HG03159 (cell line): ENCODE measurements around the gene ZBTB47.

Experiments used
- ATAC-seq: cut with Tn5 transposase; IDR thresholded peaks from one replicate; pipeline ENCODE4 v1.9.1; 2021; ENCODE audit warnings: mild to moderate bottlenecking, moderate library complexity; ENCODE audit not compliant: unreplicated experiment

Gene ZBTB47

DNA sequence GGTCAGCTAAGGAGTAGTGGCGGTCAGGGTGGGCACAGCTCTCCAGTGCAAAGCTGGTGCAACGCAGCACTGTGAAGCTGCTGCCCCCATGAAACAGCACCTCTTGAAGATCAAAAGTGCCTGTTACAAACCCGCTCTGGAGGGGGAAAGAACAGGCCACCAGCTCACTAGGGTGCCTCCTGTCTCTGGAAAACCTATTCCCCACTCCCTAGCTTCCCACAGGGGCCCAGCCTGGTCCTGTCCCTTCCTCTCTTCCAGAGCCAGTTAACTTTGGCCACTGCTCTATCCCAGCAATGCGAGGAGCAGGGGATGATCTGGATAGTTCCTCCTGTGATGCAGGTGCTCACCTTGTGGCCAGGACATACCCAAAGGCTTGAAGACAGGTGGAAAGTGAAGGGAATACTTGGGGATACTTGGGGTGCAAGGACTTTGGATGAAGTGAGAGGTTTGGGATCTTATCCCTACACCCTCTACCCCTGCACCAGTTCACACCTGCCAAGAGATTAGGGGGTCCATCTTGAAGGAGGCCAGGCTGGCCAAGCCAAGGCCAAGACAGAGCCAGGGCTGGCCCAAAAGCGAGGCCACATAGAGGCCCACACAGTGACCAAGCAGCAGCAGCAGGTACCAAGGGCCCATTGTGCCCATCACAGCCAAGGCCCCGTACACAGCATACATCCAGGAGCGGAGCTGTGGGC is 44.9 kb downstream of the ZBTB47 start:
- no peak for ATAC-seq

DNA sequence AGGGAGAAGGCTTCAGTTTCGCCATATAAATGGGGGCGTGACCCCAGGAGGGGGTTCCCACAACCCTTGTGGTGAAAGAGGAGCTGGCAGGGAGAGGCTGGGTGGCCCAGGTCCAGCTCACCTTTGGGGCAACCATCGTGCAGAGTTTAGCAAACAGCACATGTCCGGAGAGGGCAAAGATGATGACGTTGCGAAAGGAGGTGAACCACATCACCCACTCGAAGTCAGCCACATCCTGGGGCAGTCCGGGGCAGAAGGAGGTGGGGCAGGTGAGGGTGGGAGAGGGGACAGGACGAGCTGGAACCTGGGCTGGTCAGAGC is 45.4 kb downstream of the ZBTB47 start:
- ATAC-seq: no peak

DNA sequence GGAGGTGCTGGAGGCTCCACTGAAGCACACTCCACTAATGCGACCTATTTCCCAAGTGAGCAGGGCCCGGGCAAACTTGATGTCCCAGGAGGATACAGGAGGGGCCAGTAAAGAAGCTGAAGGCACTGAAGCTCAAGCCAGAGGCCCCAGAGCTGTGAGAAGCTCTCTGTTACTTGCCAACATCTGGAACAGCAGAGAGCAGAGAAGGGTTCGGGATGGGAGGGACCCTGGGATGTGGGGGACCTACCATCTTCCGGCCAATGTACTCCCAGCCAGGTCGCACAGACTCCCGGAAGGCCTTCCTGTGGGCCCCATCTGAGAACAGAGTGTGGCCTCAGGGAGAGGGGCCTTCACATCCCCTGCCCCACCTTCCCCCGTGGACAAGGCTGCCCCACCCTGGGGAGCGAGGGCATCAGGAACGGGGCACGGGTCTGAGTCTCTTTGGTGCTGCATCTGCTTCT is 46.0 kb downstream of the ZBTB47 start:
- ATAC-seq: no peak

GRCh38 chr3:42700366-42701288 is 47.1 kb downstream of the ZBTB47 start:
- ATAC-seq: no peak

DNA sequence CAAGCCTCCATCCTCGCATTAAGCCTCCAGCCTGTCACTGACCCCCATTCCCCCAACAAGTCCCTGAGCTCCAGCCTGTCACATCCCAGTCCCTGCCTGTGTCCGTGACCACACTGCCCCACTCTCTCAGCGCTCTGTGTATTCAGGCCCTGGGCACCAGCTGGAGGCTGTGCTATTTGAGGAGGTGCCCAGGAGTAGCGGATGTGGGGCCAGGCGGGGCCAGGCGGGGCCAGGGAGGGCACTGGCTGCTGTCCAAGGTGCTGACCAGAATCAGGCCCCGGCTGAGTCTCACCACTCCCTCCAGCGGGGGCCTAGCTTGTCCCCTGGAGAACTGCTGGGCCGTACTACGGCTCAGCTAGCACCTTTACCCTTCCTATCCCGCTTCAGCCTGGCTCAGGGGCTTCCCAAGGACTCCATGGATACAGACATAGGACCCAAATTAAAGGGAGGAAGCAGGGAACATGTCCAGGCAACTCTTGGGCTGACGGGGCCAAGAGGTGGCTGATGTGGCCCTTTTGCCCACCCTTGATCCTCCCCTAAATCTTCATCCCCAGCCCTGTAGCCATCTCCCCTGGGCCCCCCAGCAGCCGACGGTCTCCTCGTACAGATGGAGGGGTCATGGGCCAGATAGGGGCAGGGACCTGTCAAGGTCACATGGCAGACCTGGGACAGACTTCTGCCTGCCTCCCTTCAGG is 48.0 kb downstream of the ZBTB47 start:
- ATAC-seq: no peak

DNA sequence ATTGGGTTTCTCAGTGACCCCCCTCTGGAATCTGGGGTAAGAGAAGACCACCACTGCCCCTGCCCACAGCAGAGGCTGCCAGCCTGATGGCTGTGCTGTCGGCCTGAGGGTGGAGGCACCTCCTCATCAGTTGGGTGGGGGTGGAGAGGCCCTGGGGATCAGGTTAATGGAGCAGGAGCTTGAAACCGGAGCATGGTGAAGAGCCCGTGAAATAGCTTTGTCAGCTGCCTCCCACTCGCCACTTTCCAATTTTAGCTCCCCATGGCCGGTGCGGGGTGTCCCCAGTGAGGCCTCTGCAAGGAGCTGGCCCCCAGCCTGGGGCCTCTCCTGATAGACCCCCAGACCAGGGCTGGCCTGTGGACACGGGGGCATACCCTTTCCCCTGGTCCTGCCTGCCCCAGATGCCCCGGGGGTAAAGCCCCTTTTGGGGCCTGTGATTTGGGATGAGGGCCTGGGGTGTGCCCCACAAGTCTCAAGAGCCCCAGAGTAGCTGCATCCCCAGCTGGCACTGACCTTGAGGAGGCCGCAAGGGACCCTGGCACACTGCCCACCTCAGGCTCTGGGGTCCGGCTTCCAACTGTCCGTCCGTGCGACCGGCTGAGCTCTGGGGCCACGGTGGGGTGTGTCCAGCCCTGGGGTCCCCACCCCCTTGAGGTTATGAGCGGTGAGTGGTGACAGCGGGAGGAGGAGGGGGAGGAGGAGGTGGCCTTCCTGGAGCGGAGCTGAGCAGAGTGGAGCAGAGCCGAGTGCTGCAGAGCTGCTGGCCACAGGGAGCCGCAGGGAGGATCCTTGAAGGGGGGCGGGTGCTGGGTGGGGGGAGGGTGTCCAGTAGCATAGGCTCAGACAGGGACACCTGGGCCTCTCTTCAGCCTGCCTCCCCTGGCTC is 48.8 kb downstream of the ZBTB47 start, which contains the start of gene HHATL:
TSS of gene HHATL (minus strand) at position 733 of the 886 bp plus-strand sequence. CDS start 1,972 bp downstream, outside the sequence.
- ATAC-seq: no peak

DNA sequence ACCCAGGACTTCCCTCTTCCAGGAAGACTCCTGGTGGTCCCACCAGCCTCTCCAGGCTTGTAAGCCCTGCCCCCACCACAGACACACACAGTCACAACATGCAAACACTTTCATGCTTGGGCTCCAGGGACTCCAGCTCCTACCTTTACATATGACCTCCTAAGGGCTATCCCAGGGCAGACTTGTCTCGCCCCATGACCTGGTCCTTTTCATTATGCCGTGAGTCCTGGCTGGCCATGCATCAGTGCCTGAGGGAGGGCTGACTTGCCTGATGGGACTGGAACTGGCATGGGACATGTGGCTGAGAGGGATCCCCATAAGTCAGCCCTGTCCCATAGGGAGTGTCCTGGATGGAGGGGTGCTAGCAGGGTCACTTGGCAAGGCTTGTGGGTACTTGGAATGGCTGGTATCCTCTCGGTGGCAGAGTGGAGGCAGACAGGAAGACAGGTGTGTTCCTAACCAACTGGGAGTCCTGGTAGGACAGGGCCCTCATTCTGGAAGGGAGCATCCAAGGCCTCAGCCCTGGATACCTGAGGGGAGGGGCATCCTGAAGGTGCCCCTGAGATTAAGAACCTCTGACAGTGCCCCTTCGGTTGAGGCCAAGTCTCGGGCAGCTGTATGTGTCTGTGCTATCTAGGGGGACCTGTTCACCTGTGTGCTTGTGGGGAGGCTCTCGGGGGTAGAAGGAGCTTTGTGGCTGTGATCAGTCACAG is 49.6 kb downstream of the ZBTB47 start:
- ATAC-seq: no peak

DNA sequence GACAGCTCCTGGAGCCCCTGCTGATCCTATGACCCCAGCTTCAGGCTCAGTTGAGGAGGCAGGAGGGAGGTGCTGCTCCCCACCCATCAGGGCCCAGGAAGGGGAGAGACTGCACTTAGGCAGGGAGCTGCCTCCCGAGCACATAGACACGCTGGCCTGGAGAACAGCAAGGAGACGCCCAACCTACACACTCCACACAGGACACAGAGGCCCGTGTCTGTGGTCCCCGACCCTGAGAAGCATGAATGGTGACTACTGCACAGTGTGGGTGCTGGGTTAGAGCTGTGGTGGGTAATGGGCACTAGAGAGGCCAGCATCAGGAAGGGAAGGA is 50.2 kb downstream of the ZBTB47 start:
- no peak for ATAC-seq

- ATAC-seq: no peak
These were observed 50.8 kb downstream of the ZBTB47 start for GRCh38 chr3:42704136-42704841.

GRCh38 chr3:42705058-42705767 is 51.7 kb downstream of the ZBTB47 start:
- ATAC-seq: no peak

DNA sequence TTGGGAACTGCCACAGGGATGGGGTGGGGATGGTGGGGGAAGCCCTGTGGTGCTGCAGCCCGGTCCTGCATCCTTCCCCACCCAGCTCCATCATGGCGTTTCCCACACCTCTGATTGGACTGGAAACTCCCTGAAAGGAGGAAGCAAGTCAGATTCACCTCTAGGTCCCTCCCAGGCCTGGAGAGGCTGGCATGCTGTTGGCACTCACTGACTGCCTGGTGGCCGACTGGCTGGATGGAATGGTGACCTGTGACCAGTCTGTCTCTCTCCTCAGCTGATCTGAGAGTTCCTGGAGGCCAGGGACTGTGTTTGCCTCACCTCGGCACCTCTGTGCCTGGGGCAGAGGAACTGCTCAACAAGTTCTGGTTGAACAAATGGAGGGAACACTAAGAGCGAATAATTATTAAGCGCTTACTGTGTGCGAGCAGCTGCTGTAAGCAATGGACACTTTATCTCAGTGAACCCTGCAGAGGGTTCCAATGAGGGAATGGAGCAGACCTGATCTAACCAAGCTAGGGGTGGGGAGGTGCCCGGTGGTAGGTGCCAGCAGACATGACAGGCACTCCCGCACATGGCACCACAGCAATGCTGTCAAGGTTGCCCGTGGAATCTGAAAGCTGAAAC is 52.6 kb downstream of the ZBTB47 start:
- ATAC-seq: no peak

- ATAC-seq: no peak
These were observed 53.5 kb downstream of the ZBTB47 start for GRCh38 chr3:42706721-42707619.

- no peak for ATAC-seq
These were observed 54.3 kb downstream of the ZBTB47 start for GRCh38 chr3:42707620-42708355.

GRCh38 chr3:42708611-42709151 is 55.2 kb downstream of the ZBTB47 start:
- no peak for ATAC-seq

GRCh38 chr3:42709621-42710020 is 56.1 kb downstream of the ZBTB47 start:
- no peak for ATAC-seq

GRCh38 chr3:42710323-42711021 is 57.0 kb downstream of the ZBTB47 start:
- ATAC-seq: no peak
